A549 (cell line): ENCODE results near the gene TAS2R30. TPM values are rescaled to one million over a fixed set of nuclear protein-coding genes. Genes with fewer than 3 reads are reported as not detected.

Experiments
- ATAC-seq, 2 experiments: fragments of 200-7000 bp in 1 of 2; fragments of >200 bp in 1 of 2; cut with Nextera tagmentation in 1 of 2; cut with Tn5 transposase in 1 of 2; 3 replicates each; pipeline versions ENCODE4 v1.8.0 to v1.9.1; 2018 to 2020; ENCODE audit warnings: mild to moderate bottlenecking in 1 of 2, moderate library complexity in 1 of 2
- CTCF ChIA-PET: fragments of 300-600 bp; sonication (Branson Sonifier 250); formaldehyde crosslinking; extraction: SDS; loops from one replicate; lab custom pipeline; 2021; ENCODE audit warnings: antibody characterized with exemption, inconsistent platforms; lab: Yijun Ruan, JAX
- POLR2A ChIA-PET: fragments of 350-600 bp; formaldehyde crosslinking; extraction: SDS; loops from one replicate; lab custom pipeline; 2021; ENCODE audit warnings: antibody characterized with exemption, inconsistent platforms; lab: Yijun Ruan, JAX
- DNase-seq, 2 experiments: peaks; one replicate each; pipeline versions ENCODE4 v3.0.0 to v3.0.0-alpha.2; 2011 to 2016; ENCODE audit warnings: low read depth in 1 of 2, low spot score in 1 of 2
- FAIRE-seq: peaks from 2 replicates; lab custom pipeline; 2011; peaks lifted over from hg19 to GRCh38; lab: Jason Lieb, UNC
- H3K27ac ChIP-seq, 2 experiments: fragments of >200 bp; sonication (Bioruptor Twin); formaldehyde crosslinking; 3 replicates each; pipeline ENCODE4 v1.5.1; 2016 to 2017
- H3K4me1 ChIP-seq: fragments of >200 bp; sonication (Bioruptor Twin); formaldehyde crosslinking; 3 replicates; pipeline ENCODE4 v1.6.1; 2016
- H3K4me2 ChIP-seq: fragments of >200 bp; sonication (Bioruptor Twin); formaldehyde crosslinking; 3 replicates; pipeline ENCODE4 v1.6.1; 2016
- H3K4me3 ChIP-seq: fragments of >200 bp; sonication (Bioruptor Twin); formaldehyde crosslinking; 3 replicates; pipeline ENCODE4 v1.5.1; 2016
- H3K9me3 ChIP-seq: fragments of >200 bp; sonication (Bioruptor Twin); formaldehyde crosslinking; 3 replicates; pipeline ENCODE4 v1.6.1; 2016
- BCL3 ChIP-seq: fragments of >200 bp; sonication (Bioruptor Twin); formaldehyde crosslinking; IDR thresholded peaks from 3 replicates; pipeline ENCODE4 v1.6.1; 2016
- CBX2 ChIP-seq: fragments of 200-600 bp; sonication (generic); IDR thresholded peaks from 2 replicates; pipeline ENCODE4 v1.6.1; 2016; ENCODE audit warnings: low read depth, mild to moderate bottlenecking, borderline replicate concordance
- CBX8 ChIP-seq: fragments of 200-600 bp; sonication (generic); IDR thresholded peaks from 2 replicates; pipeline ENCODE4 v1.6.1; 2016
- CEBPB ChIP-seq, 2 experiments: fragments of >200 bp in 1 of 2; sonication (Bioruptor Twin) in 1 of 2; formaldehyde crosslinking in 1 of 2; IDR thresholded peaks; 2 replicates each; pipeline ENCODE4 v1.6.1; 2012 to 2016
- CHD2 ChIP-seq: fragments of 150-350 bp; IDR thresholded peaks from 2 replicates; pipeline ENCODE4 v1.6.1; 2014; ENCODE audit warnings: low read length; ENCODE audit not compliant: partially characterized antibody
- CHD4 ChIP-seq: fragments of 200-600 bp; sonication (generic); IDR thresholded peaks from 2 replicates; pipeline ENCODE4 v1.6.1; 2016; ENCODE audit warnings: antibody characterized with exemption, mild to moderate bottlenecking, borderline replicate concordance
- E2F6 ChIP-seq: IDR thresholded peaks from 2 replicates; pipeline ENCODE4 v1.6.1; 2012; ENCODE audit warnings: low read depth, borderline replicate concordance
- EHF ChIP-seq: fragments of 250-450 bp; sonication (Bioruptor Pico); IDR thresholded peaks from 2 replicates; pipeline ENCODE4 v1.5.0; 2020; ENCODE audit warnings: mild to moderate bottlenecking
- EHMT2 ChIP-seq: fragments of 200-600 bp; sonication (generic); IDR thresholded peaks from 2 replicates; pipeline ENCODE4 v1.6.1; 2016; ENCODE audit warnings: antibody characterized with exemption, low read depth, mild to moderate bottlenecking, moderate library complexity
- ESRRA ChIP-seq: fragments of 150-350 bp; IDR thresholded peaks from 2 replicates; pipeline ENCODE4 v1.6.1; 2014; ENCODE audit warnings: mild to moderate bottlenecking, low read length, borderline replicate concordance
- FOSB ChIP-seq: fragments of 250-450 bp; sonication (Bioruptor Pico); IDR thresholded peaks from 2 replicates; pipeline ENCODE4 v1.5.0; 2020; ENCODE audit warnings: mild to moderate bottlenecking, moderate library complexity
- HES2 ChIP-seq: fragments of >200 bp; sonication (Bioruptor Twin); formaldehyde crosslinking; IDR thresholded peaks from 2 replicates; pipeline ENCODE4 v1.6.1; 2016
- HEYL ChIP-seq: fragments of 250-450 bp; sonication (Bioruptor Pico); IDR thresholded peaks from 2 replicates; pipeline ENCODE4 v1.8.0; 2021; ENCODE audit warnings: mild to moderate bottlenecking, moderate library complexity
- HMGXB4 ChIP-seq: fragments of 250-450 bp; sonication (Bioruptor Pico); IDR thresholded peaks from 2 replicates; pipeline ENCODE4 v1.5.0; 2021; ENCODE audit warnings: mild to moderate bottlenecking, moderate library complexity, borderline replicate concordance
- JUN ChIP-seq, 2 experiments: fragments of >200 bp; sonication (Bioruptor Twin); formaldehyde crosslinking; IDR thresholded peaks; 2 replicates in 1 of 2; 3 replicates in 1 of 2; pipeline ENCODE4 v1.6.1; 2016 to 2017
- JUNB ChIP-seq: fragments of >200 bp; sonication (Bioruptor Twin); formaldehyde crosslinking; IDR thresholded peaks from 2 replicates; pipeline ENCODE4 v1.6.1; 2016
- KDM1A ChIP-seq: fragments of 200-600 bp; sonication (generic); IDR thresholded peaks from 2 replicates; pipeline ENCODE4 v1.6.1; 2016; ENCODE audit warnings: low read depth, mild to moderate bottlenecking
- MAX ChIP-seq: IDR thresholded peaks from 2 replicates; pipeline ENCODE4 v1.6.1; 2012
- NFE2L2 ChIP-seq: fragments of 150-350 bp; conservative IDR thresholded peaks from 2 replicates; pipeline ENCODE4 v1.6.1; 2014; ENCODE audit warnings: low read length
- NPAS2 ChIP-seq: fragments of 250-450 bp; sonication (Bioruptor Pico); IDR thresholded peaks from 2 replicates; pipeline ENCODE4 v1.8.0; 2022; ENCODE audit warnings: mild to moderate bottlenecking, moderate library complexity, borderline replicate concordance
- PBX3 ChIP-seq: IDR thresholded peaks from 2 replicates; pipeline ENCODE4 v1.6.1; 2012
- POLR2AphosphoS2 ChIP-seq: conservative IDR thresholded peaks from 2 replicates; pipeline ENCODE4 v1.6.1; 2012; ENCODE audit warnings: low read length, improper control_type of control experiment, inconsistent platforms
- REST ChIP-seq: fragments of 200-600 bp; sonication (generic); IDR thresholded peaks from 2 replicates; pipeline ENCODE4 v1.6.1; 2016; ENCODE audit warnings: antibody characterized with exemption, mild to moderate bottlenecking, moderate library complexity
- RFX5 ChIP-seq: fragments of 450-650 bp; IDR thresholded peaks from 2 replicates; pipeline ENCODE4 v1.7.1; 2014; ENCODE audit warnings: antibody characterized with exemption, mild to moderate bottlenecking, moderate library complexity
- USF2 ChIP-seq: fragments of 450-650 bp; IDR thresholded peaks from 2 replicates; pipeline ENCODE4 v1.6.1; 2014; ENCODE audit warnings: antibody characterized with exemption
- ZNF302 ChIP-seq: fragments of 250-450 bp; sonication (Bioruptor Pico); IDR thresholded peaks from 2 replicates; pipeline ENCODE4 v1.9.0; 2021; ENCODE audit warnings: inconsistent platforms, mild to moderate bottlenecking, moderate library complexity
- WGBS: methylation state at CpG from one replicate; pipeline ENCODE4 v1.1.6; 2017; ENCODE audit errors: missing lambda C conversion rate; 5-methylcytosine and 5-hydroxymethylcytosine counted together
- polyA plus RNA-seq, 4 experiments: library from polyadenylated mRNA; depleted of rRNA in 3 of 4; stranded (reverse); fragments of >200 nt; fragmentation: RNase III in 1 of 4; extraction: RNeasy Plus Mini Kit Qiagen cat#74134 plus additional on column Dnase treatment in 1 of 4; gene quantifications; 2 replicates in 3 of 4; 3 replicates in 1 of 4; pipeline ENCODE4 v1.2.3, GENCODE V29; 2011 to 2017

The TAS2R30 gene
- polyA plus RNA-seq, 2 of the 4 experiments (the other 2 are of a cell fraction) = 0.26 TPM; not detected in 1

DNA sequence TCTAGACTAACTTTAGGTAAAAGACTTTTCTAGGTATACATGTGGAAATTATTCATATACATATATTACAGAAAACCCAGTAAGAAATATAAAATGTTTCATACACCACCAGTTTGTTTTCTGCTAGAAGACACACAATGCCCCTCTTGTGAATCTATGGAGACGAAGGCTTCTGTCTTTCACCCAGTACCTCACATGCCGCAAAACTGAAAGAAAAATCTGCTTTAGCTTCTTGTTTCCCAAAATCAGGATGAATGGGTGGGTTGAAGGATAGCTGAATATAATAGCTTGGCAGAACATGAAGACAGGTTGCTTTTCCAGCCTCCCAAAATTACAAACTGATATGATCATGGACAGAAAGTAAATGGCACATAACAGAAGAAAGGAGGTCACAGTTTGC is 1.3 kb downstream of the TAS2R30 start:
- POLR2A ChIA-PET = no interaction called here
- DNase-seq (no peak), ATAC-seq (no peak), FAIRE-seq (no peak)
- TF ChIP-seq JUNB = no peak
- TF ChIP-seq NFE2L2 = no peak
- TF ChIP-seq HES2 = no peak
- no peak for TF ChIP-seq REST
- no peak for TF ChIP-seq PBX3
- no peak for TF ChIP-seq FOSB
- TF ChIP-seq ZNF302 (CRISPR knock-in tag) = no peak
- TF ChIP-seq KDM1A = no peak
- no peak for TF ChIP-seq RFX5
- no peak for TF ChIP-seq NPAS2
- Histone ChIP-seq H3K9me3 (no peaks in the 10 kb centered on the region), H3K27ac (no peak overlapping the region), H3K4me3 (no peak overlapping the region), H3K4me1 (no peaks in the 10 kb centered on the region), H3K4me2 (no peak overlapping the region)
- 92% methylated on average over 2 of the region's 2 CpGs for WGBS
- CTCF ChIA-PET = no interaction called here

DNA sequence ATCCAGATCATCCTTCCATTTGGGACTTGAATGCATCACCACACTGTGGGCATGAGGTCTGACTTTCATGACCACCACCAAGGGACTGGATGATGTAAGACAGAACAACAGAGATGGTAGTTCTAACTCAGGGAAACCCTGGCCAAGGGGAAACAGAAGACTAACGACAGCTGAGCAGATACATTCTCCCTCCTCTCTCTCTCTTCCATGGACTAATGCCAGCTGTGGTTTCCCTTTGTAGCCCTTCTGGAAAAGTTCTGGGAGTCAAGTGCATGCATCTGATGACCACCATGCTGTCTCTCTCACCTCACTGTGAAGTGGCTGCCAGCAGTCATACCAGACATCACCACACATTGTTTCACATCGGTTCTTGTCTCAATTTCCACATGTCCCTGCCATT is 3.4 kb downstream of the TAS2R30 start:
- no peaks in the 10 kb centered on the region for H3K9me3 ChIP-seq
- POLR2A ChIA-PET = no interaction called here
- no peak for FAIRE-seq

More for the DNA sequence above, 3.4 kb downstream of the TAS2R30 start:
- H3K27ac ChIP-seq = no peak overlapping the region
- DNase-seq (no peak), ATAC-seq (no peak)
- H3K4me3 ChIP-seq = no peak overlapping the region
- H3K4me2 ChIP-seq = no peak overlapping the region
- 8% methylated on average over 2 of the region's 2 CpGs for whole genome bisulfite sequencing
- H3K4me1 ChIP-seq = no peaks in the 10 kb centered on the region
- CTCF ChIA-PET = no interaction called here
- no peak for TF ChIP-seq ESRRA
- TF ChIP-seq EHMT2 = no peak
- TF ChIP-seq E2F6 = no peak
- no peak for TF ChIP-seq HMGXB4 (CRISPR knock-in tag)
- no peak for TF ChIP-seq HEYL
- TF ChIP-seq CHD2 = no peak
- TF ChIP-seq EHF (CRISPR knock-in tag) = no peak
- no peak for TF ChIP-seq BCL3
- TF ChIP-seq ZNF302 (CRISPR knock-in tag) = no peak
- TF ChIP-seq POLR2AphosphoS2 = no peak
- TF ChIP-seq CBX8 = no peak
- TF ChIP-seq CHD4 = no peak
- TF ChIP-seq JUN (IDR thresholded peaks at IDR 0.05) = no peak
- TF ChIP-seq USF2 = no peak
- no peak for TF ChIP-seq MAX
- no peak for TF ChIP-seq CBX2
- no peak for TF ChIP-seq CEBPB (IDR thresholded peaks at IDR 0.05)
